WTC11 (cell line): ENCODE measurements around the gene EIF4H. TPM values are rescaled to one million over a fixed set of nuclear protein-coding genes. Genes with fewer than 3 reads are reported as not detected.

Experiments used
- ATAC-seq: fragments of 200-7000 bp; cut with Tn5 transposase; 2 replicates; pipeline ENCODE4 v1.10.0; 2021; ENCODE audit warnings: mild to moderate bottlenecking, moderate library complexity
- CTCF ChIA-PET: fragments of 300-600 bp; sonication (Branson Sonifier 250); formaldehyde crosslinking; loops from one replicate; lab custom pipeline; 2021; ENCODE audit warnings: antibody characterized with exemption; lab: Charles Lee
- POLR2A ChIA-PET: fragments of 350-600 bp; sonication (Branson Sonifier 250); formaldehyde crosslinking; loops from one replicate; lab custom pipeline; 2021; ENCODE audit warnings: antibody characterized with exemption; lab: Charles Lee
- DNase-seq: peaks from one replicate; pipeline ENCODE4 v3.0.0; 2021; ENCODE audit warnings: low spot score
- H3K27ac Mint-ChIP-seq: 2 replicates; pipeline ENCODE4 v1.8.0; 2021; ENCODE audit warnings: mixed read lengths
- H3K27me3 Mint-ChIP-seq: 2 replicates; pipeline ENCODE4 v1.8.0; 2021; ENCODE audit warnings: low read depth, mild to moderate bottlenecking, moderate library complexity, mixed read lengths
- H3K36me3 Mint-ChIP-seq: 2 replicates; pipeline ENCODE4 v1.8.0; 2021; ENCODE audit warnings: mixed read lengths
- H3K4me1 Mint-ChIP-seq: 2 replicates; pipeline ENCODE4 v1.8.0; 2022; ENCODE audit warnings: mixed read lengths
- H3K4me3 Mint-ChIP-seq: 2 replicates; pipeline ENCODE4 v1.8.0; 2021; ENCODE audit warnings: mild to moderate bottlenecking, moderate library complexity, mixed read lengths
- H3K9me3 Mint-ChIP-seq: 2 replicates; pipeline ENCODE4 v1.8.0; 2021; ENCODE audit warnings: mixed read lengths
- ATF1 ChIP-seq: sonication (generic); formaldehyde crosslinking; IDR thresholded peaks from 2 replicates; pipeline ENCODE4 v1.8.1; 2023; ENCODE audit warnings: mild to moderate bottlenecking, moderate library complexity, missing genetic modification reagents
- ELF4 ChIP-seq: sonication (generic); formaldehyde crosslinking; IDR thresholded peaks from 2 replicates; pipeline ENCODE4 v1.8.1; 2022; ENCODE audit warnings: low read depth, mild to moderate bottlenecking, moderate library complexity, missing genetic modification reagents
- GRHL2 ChIP-seq: fragments of 250-450 bp; sonication (Bioruptor Pico); IDR thresholded peaks from 2 replicates; pipeline ENCODE4 v1.8.0; 2022; ENCODE audit warnings: mild to moderate bottlenecking, moderate library complexity; ENCODE audit not compliant: insufficient replicate concordance, severe bottlenecking
- ZNF138 ChIP-seq: sonication (generic); formaldehyde crosslinking; conservative IDR thresholded peaks from 2 replicates; pipeline ENCODE4 v1.8.1; 2022; ENCODE audit warnings: mild to moderate bottlenecking, moderate library complexity, missing genetic modification reagents
- ZNF232 ChIP-seq: sonication (generic); formaldehyde crosslinking; IDR thresholded peaks from 2 replicates; pipeline ENCODE4 v1.8.0; 2022; ENCODE audit warnings: mild to moderate bottlenecking, missing genetic modification reagents
- ZNF263 ChIP-seq: sonication (generic); formaldehyde crosslinking; IDR thresholded peaks from 2 replicates; pipeline ENCODE4 v1.8.1; 2022; ENCODE audit warnings: low read depth, mild to moderate bottlenecking, moderate library complexity, missing genetic modification reagents
- ZNF416 ChIP-seq: fragments of 250-450 bp; sonication (Bioruptor Pico); IDR thresholded peaks from 2 replicates; pipeline ENCODE4 v1.9.0; 2021; ENCODE audit warnings: mild to moderate bottlenecking, inconsistent platforms
- total RNA-seq: library from RNA; stranded (reverse); gene quantifications from 3 replicates; pipeline ENCODE4 v1.2.3, GENCODE V29; 2021
- TF ChIP-seq, protein P1 (sequence below): fragments of 250-450 bp; sonication (Bioruptor Pico); IDR thresholded peaks from 2 replicates; pipeline ENCODE4 v2.1.2; 2022; ENCODE audit warnings: mild to moderate bottlenecking, moderate library complexity
- TF ChIP-seq, protein P2 (sequence below): sonication (generic); formaldehyde crosslinking; IDR thresholded peaks from 2 replicates; pipeline ENCODE4 v1.8.0; 2023; ENCODE audit warnings: missing genetic modification reagents, mild to moderate bottlenecking, borderline replicate concordance
- TF ChIP-seq, protein P3 (sequence below): sonication (generic); formaldehyde crosslinking; IDR thresholded peaks from 2 replicates; pipeline ENCODE4 v1.8.1; 2023; ENCODE audit warnings: mild to moderate bottlenecking, missing genetic modification reagents, moderate library complexity
- TF ChIP-seq, protein P4 (sequence below): sonication (generic); formaldehyde crosslinking; IDR thresholded peaks from 2 replicates; pipeline ENCODE4 v1.8.1; 2023; ENCODE audit warnings: mild to moderate bottlenecking, missing genetic modification reagents
- TF ChIP-seq, protein P5 (sequence below): sonication (generic); formaldehyde crosslinking; IDR thresholded peaks from 2 replicates; pipeline ENCODE4 v1.8.1; 2022; ENCODE audit warnings: low read depth, mild to moderate bottlenecking, moderate library complexity, missing genetic modification reagents, borderline replicate concordance
- TF ChIP-seq, protein P6 (sequence below): sonication (generic); formaldehyde crosslinking; IDR thresholded peaks from 2 replicates; pipeline ENCODE4 v1.8.1; 2023; ENCODE audit warnings: mild to moderate bottlenecking, moderate library complexity, missing genetic modification reagents
- TF ChIP-seq, protein P7 (sequence below): sonication (generic); formaldehyde crosslinking; IDR thresholded peaks from 2 replicates; pipeline ENCODE4 v1.8.0; 2022; ENCODE audit warnings: mild to moderate bottlenecking, missing genetic modification reagents
- TF ChIP-seq, protein P8 (sequence below): sonication (generic); formaldehyde crosslinking; IDR thresholded peaks from 2 replicates; pipeline ENCODE4 v1.8.1; 2023; ENCODE audit warnings: mild to moderate bottlenecking, missing genetic modification reagents, moderate library complexity

EIF4H gene
- total RNA-seq, 1 experiment from 2014 or later = 355 TPM

DNA sequence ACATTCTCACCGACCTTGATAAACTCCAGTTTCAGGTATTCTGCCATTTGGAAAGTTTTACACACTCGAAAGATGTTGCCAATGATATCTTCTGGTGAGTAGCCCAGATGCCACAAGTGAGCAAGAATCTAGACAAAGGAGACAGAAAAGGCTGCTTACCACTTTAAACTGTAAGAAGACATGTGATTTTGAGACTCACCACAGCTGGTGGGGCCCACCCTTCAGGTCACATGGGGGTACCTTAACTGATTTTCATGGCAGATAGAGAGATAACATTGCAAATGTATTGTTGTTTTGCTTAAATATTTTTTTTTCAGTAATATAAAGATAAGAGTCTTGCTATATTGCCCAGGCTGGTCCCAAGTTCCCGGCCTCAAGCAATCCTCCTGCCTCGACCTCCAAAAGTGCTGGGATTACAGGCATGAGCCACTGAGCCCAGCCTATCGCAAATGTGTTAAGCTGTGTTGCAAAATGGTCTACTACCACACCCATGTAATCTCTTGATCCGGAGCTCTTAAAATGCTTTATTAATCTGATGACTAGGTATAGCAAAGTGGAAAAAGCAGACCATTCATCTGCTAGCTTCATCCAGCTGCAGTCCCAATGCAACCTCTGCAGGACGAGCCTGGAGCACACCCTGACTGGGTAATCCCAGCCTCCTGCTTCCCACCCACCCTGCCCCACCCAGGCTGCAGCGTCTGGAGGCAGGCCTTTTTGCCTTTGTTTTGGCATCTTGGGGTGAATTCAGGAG, 61.5 kb downstream of the EIF4H start:
- CTCF ChIA-PET = interaction anchor here (0.6 to 1.5 kb wide), 2 partner anchors 159 to 165 kb away, joined by 3 to 5 read pairs; no protein-coding TSS in a partner anchor
- peaks cover 60% of the 10 kb centered on the region for H3K36me3 Mint-ChIP-seq

DNA sequence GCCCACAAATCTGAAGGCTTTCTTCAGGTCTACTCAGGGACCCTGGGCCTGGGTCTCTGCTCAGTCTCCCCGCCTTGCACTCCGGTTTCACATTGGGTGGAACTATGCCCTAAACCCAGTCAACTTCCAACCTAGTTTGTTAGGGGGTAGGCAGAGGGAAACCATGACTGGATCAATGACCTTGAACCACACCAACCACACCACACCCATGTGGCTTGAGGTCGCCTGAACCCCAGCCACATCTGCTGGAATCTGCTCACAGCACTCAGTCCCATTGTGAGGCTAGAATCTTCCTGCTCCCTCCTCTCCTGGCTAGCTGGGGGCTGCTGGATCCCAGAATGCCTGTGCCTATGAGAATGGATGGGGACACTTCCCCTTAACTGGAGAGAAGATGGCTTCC, 62.1 kb downstream of the EIF4H start:
- Mint-ChIP-seq H3K9me3 (no peaks in the 10 kb centered on the region), H3K4me1 (no peaks in the 10 kb centered on the region), H3K27ac (no peak overlapping the region), H3K27me3 (no peaks in the 10 kb centered on the region), H3K36me3 (peaks cover 56% of the 10 kb centered on the region), H3K4me3 (no peak overlapping the region)
- DNase-seq (no peak), ATAC-seq (no peak)
- POLR2A ChIA-PET = no interaction called here
- CTCF ChIA-PET = interaction anchor here (0.6 to 1.5 kb wide), 2 partner anchors 158 to 165 kb away, joined by 3 to 5 read pairs; no protein-coding TSS in a partner anchor
- TF ChIP-seq, protein P1, sequence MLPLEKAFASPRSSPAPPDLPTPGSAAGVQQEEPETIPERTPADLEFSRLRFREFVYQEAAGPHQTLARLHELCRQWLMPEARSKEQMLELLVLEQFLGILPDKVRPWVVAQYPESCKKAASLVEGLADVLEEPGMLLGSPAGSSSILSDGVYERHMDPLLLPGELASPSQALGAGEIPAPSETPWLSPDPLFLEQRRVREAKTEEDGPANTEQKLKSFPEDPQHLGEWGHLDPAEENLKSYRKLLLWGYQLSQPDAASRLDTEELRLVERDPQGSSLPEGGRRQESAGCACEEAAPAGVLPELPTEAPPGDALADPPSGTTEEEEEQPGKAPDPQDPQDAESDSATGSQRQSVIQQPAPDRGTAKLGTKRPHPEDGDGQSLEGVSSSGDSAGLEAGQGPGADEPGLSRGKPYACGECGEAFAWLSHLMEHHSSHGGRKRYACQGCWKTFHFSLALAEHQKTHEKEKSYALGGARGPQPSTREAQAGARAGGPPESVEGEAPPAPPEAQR (CRISPR knock-in tag) = no peak
- no peak for TF ChIP-seq GRHL2
- TF ChIP-seq, protein P2, sequence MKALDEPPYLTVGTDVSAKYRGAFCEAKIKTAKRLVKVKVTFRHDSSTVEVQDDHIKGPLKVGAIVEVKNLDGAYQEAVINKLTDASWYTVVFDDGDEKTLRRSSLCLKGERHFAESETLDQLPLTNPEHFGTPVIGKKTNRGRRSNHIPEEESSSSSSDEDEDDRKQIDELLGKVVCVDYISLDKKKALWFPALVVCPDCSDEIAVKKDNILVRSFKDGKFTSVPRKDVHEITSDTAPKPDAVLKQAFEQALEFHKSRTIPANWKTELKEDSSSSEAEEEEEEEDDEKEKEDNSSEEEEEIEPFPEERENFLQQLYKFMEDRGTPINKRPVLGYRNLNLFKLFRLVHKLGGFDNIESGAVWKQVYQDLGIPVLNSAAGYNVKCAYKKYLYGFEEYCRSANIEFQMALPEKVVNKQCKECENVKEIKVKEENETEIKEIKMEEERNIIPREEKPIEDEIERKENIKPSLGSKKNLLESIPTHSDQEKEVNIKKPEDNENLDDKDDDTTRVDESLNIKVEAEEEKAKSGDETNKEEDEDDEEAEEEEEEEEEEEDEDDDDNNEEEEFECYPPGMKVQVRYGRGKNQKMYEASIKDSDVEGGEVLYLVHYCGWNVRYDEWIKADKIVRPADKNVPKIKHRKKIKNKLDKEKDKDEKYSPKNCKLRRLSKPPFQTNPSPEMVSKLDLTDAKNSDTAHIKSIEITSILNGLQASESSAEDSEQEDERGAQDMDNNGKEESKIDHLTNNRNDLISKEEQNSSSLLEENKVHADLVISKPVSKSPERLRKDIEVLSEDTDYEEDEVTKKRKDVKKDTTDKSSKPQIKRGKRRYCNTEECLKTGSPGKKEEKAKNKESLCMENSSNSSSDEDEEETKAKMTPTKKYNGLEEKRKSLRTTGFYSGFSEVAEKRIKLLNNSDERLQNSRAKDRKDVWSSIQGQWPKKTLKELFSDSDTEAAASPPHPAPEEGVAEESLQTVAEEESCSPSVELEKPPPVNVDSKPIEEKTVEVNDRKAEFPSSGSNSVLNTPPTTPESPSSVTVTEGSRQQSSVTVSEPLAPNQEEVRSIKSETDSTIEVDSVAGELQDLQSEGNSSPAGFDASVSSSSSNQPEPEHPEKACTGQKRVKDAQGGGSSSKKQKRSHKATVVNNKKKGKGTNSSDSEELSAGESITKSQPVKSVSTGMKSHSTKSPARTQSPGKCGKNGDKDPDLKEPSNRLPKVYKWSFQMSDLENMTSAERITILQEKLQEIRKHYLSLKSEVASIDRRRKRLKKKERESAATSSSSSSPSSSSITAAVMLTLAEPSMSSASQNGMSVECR (CRISPR knock-in tag) = no peak
- no peak for TF ChIP-seq ZNF138 (CRISPR knock-in tag)
- TF ChIP-seq, protein P3, sequence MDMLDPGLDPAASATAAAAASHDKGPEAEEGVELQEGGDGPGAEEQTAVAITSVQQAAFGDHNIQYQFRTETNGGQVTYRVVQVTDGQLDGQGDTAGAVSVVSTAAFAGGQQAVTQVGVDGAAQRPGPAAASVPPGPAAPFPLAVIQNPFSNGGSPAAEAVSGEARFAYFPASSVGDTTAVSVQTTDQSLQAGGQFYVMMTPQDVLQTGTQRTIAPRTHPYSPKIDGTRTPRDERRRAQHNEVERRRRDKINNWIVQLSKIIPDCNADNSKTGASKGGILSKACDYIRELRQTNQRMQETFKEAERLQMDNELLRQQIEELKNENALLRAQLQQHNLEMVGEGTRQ (CRISPR knock-in tag) = no peak
- TF ChIP-seq ZNF263 = no peak
- no peak for TF ChIP-seq ZNF416 (CRISPR knock-in tag)
- TF ChIP-seq, protein P4, sequence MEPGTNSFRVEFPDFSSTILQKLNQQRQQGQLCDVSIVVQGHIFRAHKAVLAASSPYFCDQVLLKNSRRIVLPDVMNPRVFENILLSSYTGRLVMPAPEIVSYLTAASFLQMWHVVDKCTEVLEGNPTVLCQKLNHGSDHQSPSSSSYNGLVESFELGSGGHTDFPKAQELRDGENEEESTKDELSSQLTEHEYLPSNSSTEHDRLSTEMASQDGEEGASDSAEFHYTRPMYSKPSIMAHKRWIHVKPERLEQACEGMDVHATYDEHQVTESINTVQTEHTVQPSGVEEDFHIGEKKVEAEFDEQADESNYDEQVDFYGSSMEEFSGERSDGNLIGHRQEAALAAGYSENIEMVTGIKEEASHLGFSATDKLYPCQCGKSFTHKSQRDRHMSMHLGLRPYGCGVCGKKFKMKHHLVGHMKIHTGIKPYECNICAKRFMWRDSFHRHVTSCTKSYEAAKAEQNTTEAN = no peak

More for the DNA sequence above, 61.5 kb downstream of the EIF4H start:
- Mint-ChIP-seq H3K4me1 (no peaks in the 10 kb centered on the region), H3K4me3 (no peak overlapping the region), H3K27ac (no peak overlapping the region), H3K27me3 (no peaks in the 10 kb centered on the region), H3K9me3 (no peaks in the 10 kb centered on the region)
- ATAC-seq (no peak), DNase-seq (no peak)
- POLR2A ChIA-PET = no interaction called here
- TF ChIP-seq, protein P5, sequence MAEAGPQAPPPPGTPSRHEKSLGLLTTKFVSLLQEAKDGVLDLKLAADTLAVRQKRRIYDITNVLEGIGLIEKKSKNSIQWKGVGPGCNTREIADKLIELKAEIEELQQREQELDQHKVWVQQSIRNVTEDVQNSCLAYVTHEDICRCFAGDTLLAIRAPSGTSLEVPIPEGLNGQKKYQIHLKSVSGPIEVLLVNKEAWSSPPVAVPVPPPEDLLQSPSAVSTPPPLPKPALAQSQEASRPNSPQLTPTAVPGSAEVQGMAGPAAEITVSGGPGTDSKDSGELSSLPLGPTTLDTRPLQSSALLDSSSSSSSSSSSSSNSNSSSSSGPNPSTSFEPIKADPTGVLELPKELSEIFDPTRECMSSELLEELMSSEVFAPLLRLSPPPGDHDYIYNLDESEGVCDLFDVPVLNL (CRISPR knock-in tag) = no peak
- TF ChIP-seq ATF1 (CRISPR knock-in tag) = no peak
- TF ChIP-seq, protein P6, sequence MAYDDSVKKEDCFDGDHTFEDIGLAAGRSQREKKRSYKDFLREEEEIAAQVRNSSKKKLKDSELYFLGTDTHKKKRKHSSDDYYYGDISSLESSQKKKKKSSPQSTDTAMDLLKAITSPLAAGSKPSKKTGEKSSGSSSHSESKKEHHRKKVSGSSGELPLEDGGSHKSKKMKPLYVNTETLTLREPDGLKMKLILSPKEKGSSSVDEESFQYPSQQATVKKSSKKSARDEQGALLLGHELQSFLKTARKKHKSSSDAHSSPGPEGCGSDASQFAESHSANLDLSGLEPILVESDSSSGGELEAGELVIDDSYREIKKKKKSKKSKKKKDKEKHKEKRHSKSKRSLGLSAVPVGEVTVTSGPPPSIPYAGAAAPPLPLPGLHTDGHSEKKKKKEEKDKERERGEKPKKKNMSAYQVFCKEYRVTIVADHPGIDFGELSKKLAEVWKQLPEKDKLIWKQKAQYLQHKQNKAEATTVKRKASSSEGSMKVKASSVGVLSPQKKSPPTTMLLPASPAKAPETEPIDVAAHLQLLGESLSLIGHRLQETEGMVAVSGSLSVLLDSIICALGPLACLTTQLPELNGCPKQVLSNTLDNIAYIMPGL (CRISPR knock-in tag) = no peak
- TF ChIP-seq, protein P7, sequence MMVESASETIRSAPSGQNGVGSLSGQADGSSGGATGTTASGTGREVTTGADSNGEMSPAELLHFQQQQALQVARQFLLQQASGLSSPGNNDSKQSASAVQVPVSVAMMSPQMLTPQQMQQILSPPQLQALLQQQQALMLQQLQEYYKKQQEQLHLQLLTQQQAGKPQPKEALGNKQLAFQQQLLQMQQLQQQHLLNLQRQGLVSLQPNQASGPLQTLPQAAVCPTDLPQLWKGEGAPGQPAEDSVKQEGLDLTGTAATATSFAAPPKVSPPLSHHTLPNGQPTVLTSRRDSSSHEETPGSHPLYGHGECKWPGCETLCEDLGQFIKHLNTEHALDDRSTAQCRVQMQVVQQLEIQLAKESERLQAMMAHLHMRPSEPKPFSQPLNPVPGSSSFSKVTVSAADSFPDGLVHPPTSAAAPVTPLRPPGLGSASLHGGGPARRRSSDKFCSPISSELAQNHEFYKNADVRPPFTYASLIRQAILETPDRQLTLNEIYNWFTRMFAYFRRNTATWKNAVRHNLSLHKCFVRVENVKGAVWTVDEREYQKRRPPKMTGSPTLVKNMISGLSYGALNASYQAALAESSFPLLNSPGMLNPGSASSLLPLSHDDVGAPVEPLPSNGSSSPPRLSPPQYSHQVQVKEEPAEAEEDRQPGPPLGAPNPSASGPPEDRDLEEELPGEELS (CRISPR knock-in tag) = no peak
- TF ChIP-seq ZNF232 (CRISPR knock-in tag) = no peak
- TF ChIP-seq, protein P8, sequence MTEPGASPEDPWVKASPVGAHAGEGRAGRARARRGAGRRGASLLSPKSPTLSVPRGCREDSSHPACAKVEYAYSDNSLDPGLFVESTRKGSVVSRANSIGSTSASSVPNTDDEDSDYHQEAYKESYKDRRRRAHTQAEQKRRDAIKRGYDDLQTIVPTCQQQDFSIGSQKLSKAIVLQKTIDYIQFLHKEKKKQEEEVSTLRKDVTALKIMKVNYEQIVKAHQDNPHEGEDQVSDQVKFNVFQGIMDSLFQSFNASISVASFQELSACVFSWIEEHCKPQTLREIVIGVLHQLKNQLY (CRISPR knock-in tag) = no peak
- no peak for TF ChIP-seq ELF4 (CRISPR knock-in tag)
